Motor neuron (in vitro differentiated cells): ENCODE results near the gene MIPOL1. TPM values are rescaled to one million over a fixed set of nuclear protein-coding genes. Genes with fewer than 3 reads are reported as not detected.
A peak's percentile ranks its signal among the peaks of the same experiment; 100 is the strongest.

ENCODE experiments used
- ATAC-seq, 8 experiments: fragments of 200-7000 bp; cut with Tn5 transposase; replicated peaks in 6 of 8; 2 replicates each; pipeline ENCODE4 v1.8.0; 2021; ENCODE audit warnings: mild to moderate bottlenecking in 8 of 8, moderate library complexity in 8 of 8
- H3K27ac ChIP-seq, 2 donors: fragments of 250-450 bp; sonication (Bioruptor Pico); 2 replicates each; pipeline ENCODE4 v1.9.0; 2021; ENCODE audit warnings: antibody characterized with exemption in 2 of 2, mild to moderate bottlenecking in 2 of 2, moderate library complexity in 1 of 2
- H3K4me1 ChIP-seq, 2 donors: fragments of 250-450 bp; sonication (Bioruptor Pico); replicated peaks in 1 of 2; 2 replicates each; pipeline ENCODE4 v1.6.1; 2021; ENCODE audit warnings: antibody characterized with exemption in 2 of 2, mild to moderate bottlenecking in 2 of 2, moderate library complexity in 1 of 2
- H3K4me3 ChIP-seq, 5 donors: fragments of 250-450 bp; sonication (Bioruptor Pico); 2 replicates each; pipeline ENCODE4 v1.9.0; 2021; ENCODE audit warnings: antibody characterized with exemption in 5 of 5, mild to moderate bottlenecking in 5 of 5, moderate library complexity in 4 of 5
- WGBS, 10 experiments: fragments of 450-650 bp; shearing (Covaris generic); methylation state at CpG; one replicate each; pipeline ENCODE4 v1.0.0; 2022; 5-methylcytosine and 5-hydroxymethylcytosine counted together
- in situ Hi-C, 9 experiments: fragments of 400-800 bp; cut with MboI; loops; one replicate each; pipeline ENCODE4 v1.15.0; 2021; ENCODE audit warnings: low sequenced_read_pairs in 9 of 9, low pct_unique_long_range_greater_than_20kb in 2 of 9; ENCODE audit not compliant: unreplicated experiment in 9 of 9
- total RNA-seq, 8 experiments: library from RNA; unstranded; fragments of 300-600 nt; gene quantifications; 2 replicates each; pipeline versions ENCODE4 v1.2.3 to v1.2.4, GENCODE V29; 2022

MIPOL1 gene
- total RNA-seq, 8 experiments from 2014 or later: 7.0 to 28.0 (median 14.3) TPM

GRCh38 chr14:37593511-37594237, 395.9 kb downstream of the MIPOL1 start:
- ATAC-seq: no peak
- in situ Hi-C loops: loop anchor here in 4 of 9 experiments (10.0 to 25.0 kb wide), 3 partner anchors 331 to 356 kb away; no protein-coding TSS in a partner anchor

GRCh38 chr14:37594238-37594970, 396.7 kb downstream of the MIPOL1 start:
- H3K4me3 ChIP-seq: peak overlapping the region; percentile 15 to 66 (median 32)
- 0 to 5% (median 0%) methylated on average over 1 to 11 of the region's 56 CpGs; no CpG with 5 or more reads in 3 of the 10 experiments for WGBS, 10 experiments
- H3K4me1 ChIP-seq: peaks cover 0 to 7% of the 10 kb centered on the region in 2 donors
- H3K27ac ChIP-seq: no peak overlapping the region
- in situ Hi-C loops: loop anchor here in 4 of 9 experiments (10.0 to 25.0 kb wide), 3 partner anchors 332 to 357 kb away; no protein-coding TSS in a partner anchor
- peak; percentile 7 to 72 (median 41) for ATAC-seq

More at GRCh38 chr14:37593511-37594237, 395.9 kb downstream of the MIPOL1 start:
- WGBS, 10 experiments: 8 to 29% (median 15%) methylated on average over 8 to 14 of the region's 14 CpGs
- H3K4me1 ChIP-seq: peaks cover 0 to 6% of the 10 kb centered on the region in 2 donors
- H3K4me3 ChIP-seq: peak overlapping the region in 3 of 5 donors; percentile 32 to 66 (median 41)
- no peak overlapping the region for H3K27ac ChIP-seq

GRCh38 chr14:37594971-37595808, 397.5 kb downstream of the MIPOL1 start, which contains the start of the genes FOXA1 and TTC6:
FOXA1 (minus strand) TSS chr14:37595249; CDS start chr14:37594972, 277 bp downstream.
TTC6 (plus strand) TSS chr14:37595629; CDS start chr14:37622065, 26,436 bp downstream.
- peaks cover 2 to 8% of the 10 kb centered on the region in 2 donors for H3K4me1 ChIP-seq
- peak; percentile 48 to 78 (median 66) for ATAC-seq
- in situ Hi-C loops: loop anchor here in 4 of 9 experiments (10.0 to 25.0 kb wide), 3 partner anchors 333 to 358 kb away; no protein-coding TSS in a partner anchor
- H3K4me3 ChIP-seq: peak within 1 kb of the TSS; percentile 15 to 66 (median 32)
- H3K27ac ChIP-seq: peak within 1 kb of the TSS in 1 of 2 donors; percentile 23
- WGBS, 10 experiments: 0 to 7% (median 0%) methylated on average over 1 to 7 of the region's 92 CpGs; no CpG with 5 or more reads in 5 of the 10 experiments

GRCh38 chr14:37595809-37596621, 398.3 kb downstream of the MIPOL1 start:
- Histone ChIP-seq H3K27ac (peak overlapping the region in 1 of 2 donors; percentile 23), H3K4me3 (peak overlapping the region in 4 of 5 donors; percentile 22 to 66 (median 36)), H3K4me1 (peaks cover 2 to 8% of the 10 kb centered on the region in 2 donors)
- in situ Hi-C loops: loop anchor here in 4 of 9 experiments (10.0 to 25.0 kb wide), 3 partner anchors 334 to 359 kb away; no protein-coding TSS in a partner anchor
- WGBS, 10 experiments: 6 to 39% (median 10%) methylated on average over 3 to 11 of the region's 46 CpGs; no CpG with 5 or more reads in 4 of the 10 experiments
- ATAC-seq: peak in 6 of 8 experiments; percentile 11 to 49 (median 26)

GRCh38 chr14:37596790-37597472, 399.2 kb downstream of the MIPOL1 start:
- H3K4me1 ChIP-seq: peaks cover 2 to 8% of the 10 kb centered on the region in 2 donors
- no peak overlapping the region for H3K27ac ChIP-seq
- H3K4me3 ChIP-seq: peak overlapping the region in 2 of 5 donors; percentile 32 to 66
- 8 to 60% (median 32%) methylated on average over 1 to 7 of the region's 7 CpGs for WGBS, 10 experiments
- ATAC-seq: no peak
- in situ Hi-C loops: loop anchor here in 4 of 9 experiments (10.0 to 25.0 kb wide), 3 partner anchors 335 to 360 kb away; no protein-coding TSS in a partner anchor

GRCh38 chr14:37597538-37597913, 399.8 kb downstream of the MIPOL1 start:
- 3 to 89% (median 37%) methylated on average over 2 to 17 of the region's 20 CpGs; no CpG with 5 or more reads in 2 of the 10 experiments for WGBS, 10 experiments
- in situ Hi-C loops: loop anchor here in 4 of 9 experiments (10.0 to 25.0 kb wide), 3 partner anchors 335 to 360 kb away; no protein-coding TSS in a partner anchor
- ATAC-seq: no peak
- Histone ChIP-seq H3K4me1 (peaks cover 2 to 8% of the 10 kb centered on the region in 2 donors), H3K4me3 (peak overlapping the region in 2 of 5 donors; percentile 1 to 66), H3K27ac (no peak overlapping the region)

- no peak for ATAC-seq
- in situ Hi-C loops: loop anchor here in 4 of 9 experiments (10.0 to 25.0 kb wide), 3 partner anchors 336 to 361 kb away; no protein-coding TSS in a partner anchor
- no peak overlapping the region for H3K27ac ChIP-seq
- H3K4me1 ChIP-seq: peaks cover 2 to 8% of the 10 kb centered on the region in 2 donors
- 0 to 40% (median 27%) methylated on average over 2 to 12 of the region's 50 CpGs; no CpG with 5 or more reads in 3 of the 10 experiments for WGBS, 10 experiments
- H3K4me3 ChIP-seq: peak overlapping the region in 1 of 5 donors; percentile 66
Measured at GRCh38 chr14:37597914-37598746, 400.4 kb downstream of the MIPOL1 start.

- WGBS, 10 experiments: 25 to 70% (median 55%) methylated on average over 2 to 15 of the region's 36 CpGs; no CpG with 5 or more reads in 2 of the 10 experiments
- in situ Hi-C loops: loop anchor here in 4 of 9 experiments (10.0 to 25.0 kb wide), 3 partner anchors 337 to 362 kb away; no protein-coding TSS in a partner anchor
- H3K4me1 ChIP-seq: peaks cover 2 to 8% of the 10 kb centered on the region in 2 donors
- no peak overlapping the region for H3K27ac ChIP-seq
- ATAC-seq: peak in 1 of 8 experiments; percentile 0
- peak overlapping the region in 2 of 5 donors; percentile 22 to 66 for H3K4me3 ChIP-seq
Measured at GRCh38 chr14:37598747-37599506, 401.2 kb downstream of the MIPOL1 start.

GRCh38 chr14:37599507-37600368, 402.0 kb downstream of the MIPOL1 start:
- H3K27ac ChIP-seq: no peak overlapping the region
- H3K4me1 ChIP-seq: peaks cover 2 to 8% of the 10 kb centered on the region in 2 donors
- in situ Hi-C loops: loop anchor here in 4 of 9 experiments (10.0 to 25.0 kb wide), 3 partner anchors 337 to 362 kb away; no protein-coding TSS in a partner anchor
- H3K4me3 ChIP-seq: peak overlapping the region in 3 of 5 donors; percentile 17 to 44 (median 22)
- ATAC-seq: peak in 7 of 8 experiments; percentile 10 to 59 (median 47)
- WGBS, 10 experiments: 0 to 57% (median 4%) methylated on average over 1 to 16 of the region's 57 CpGs; no CpG with 5 or more reads in 2 of the 10 experiments
